Measurements from ENCODE around the gene ADIRF.
"Not testable (repeated sequence)": the region's sequence is repeated elsewhere in the genome, so short reads cannot be mapped to it uniquely, and the experiment has no call there.

ADIRF gene

GRCh38 chr10:86979296-86979818, 11.1 kb downstream of the ADIRF start:
- no peak for DNase-seq (ENCODE audit: low read depth, low spot score)

- DNase-seq (ENCODE audit: low read depth, low spot score) = no peak
These were observed 11.7 kb downstream of the ADIRF start for GRCh38 chr10:86979977-86980448.

- DNase-seq (ENCODE audit: low read depth, low spot score) = not testable (repeated sequence)
These were observed 12.7 kb downstream of the ADIRF start for GRCh38 chr10:86981020-86981419.

DNA sequence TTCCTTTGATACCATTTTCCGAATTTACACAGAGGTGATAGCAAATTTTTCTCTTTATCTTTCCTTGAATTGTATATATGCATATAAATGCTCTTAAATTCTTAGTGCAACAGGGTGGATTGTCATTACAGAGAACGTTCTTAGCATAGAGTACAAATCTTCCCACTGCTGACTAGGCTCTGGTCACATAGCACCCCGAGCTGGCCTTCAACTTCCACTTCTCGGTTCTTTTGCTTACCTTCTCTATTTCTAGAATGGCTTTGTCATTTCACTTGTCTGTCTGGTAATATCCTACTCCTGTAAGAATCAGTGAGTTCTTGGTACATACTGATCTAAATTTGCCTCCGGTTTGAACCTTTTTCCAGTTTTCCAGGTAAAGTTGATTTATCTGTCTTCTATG, 13.4 kb downstream of the ADIRF start:
- no peak for DNase-seq (ENCODE audit: low read depth, low spot score)

GRCh38 chr10:86984498-86984897, 16.2 kb downstream of the ADIRF start:
- DNase-seq (ENCODE audit: low read depth, low spot score) = not testable (repeated sequence)

DNA sequence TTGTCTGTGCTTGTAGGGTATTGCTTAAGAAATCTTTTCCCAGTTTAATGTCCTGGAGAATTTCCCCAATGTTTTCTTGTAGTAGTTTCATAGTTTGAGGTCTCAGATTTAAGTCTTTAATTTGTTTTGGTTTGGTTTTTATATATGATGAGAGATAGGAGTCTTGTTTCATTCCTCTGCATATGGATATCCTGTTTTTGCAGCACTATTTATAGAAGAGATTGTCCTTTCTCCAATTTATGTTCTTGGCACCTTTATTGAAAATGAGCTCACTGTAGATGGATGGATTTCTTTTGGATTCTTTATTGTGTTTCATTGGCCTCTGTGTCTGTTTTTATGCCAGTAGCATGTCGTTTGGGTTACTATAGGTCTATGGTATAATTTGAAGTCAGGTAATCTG, 20.2 kb downstream of the ADIRF start:
- no peak for DNase-seq (ENCODE audit: low read depth, low spot score)

DNA sequence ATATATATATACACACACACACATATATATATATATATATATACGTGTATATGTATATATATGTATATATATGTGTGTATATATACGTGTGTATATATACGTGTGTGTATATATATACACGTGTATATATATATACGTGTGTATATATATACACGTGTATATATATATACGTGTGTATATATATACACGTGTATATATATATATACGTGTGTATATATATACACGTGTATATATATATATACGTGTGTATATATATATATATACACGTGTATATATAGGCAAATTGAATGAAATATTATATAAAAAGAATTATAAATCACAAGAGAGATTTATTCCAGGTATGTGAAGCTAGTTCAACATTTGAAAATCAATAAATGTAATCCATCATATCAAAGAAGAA, 23.1 kb downstream of the ADIRF start:
- not testable (repeated sequence) for DNase-seq (ENCODE audit: low read depth, low spot score)

- DNase-seq (ENCODE audit: low read depth, low spot score) = no peak
These were observed 24.2 kb downstream of the ADIRF start for GRCh38 chr10:86992456-86992855.

DNA sequence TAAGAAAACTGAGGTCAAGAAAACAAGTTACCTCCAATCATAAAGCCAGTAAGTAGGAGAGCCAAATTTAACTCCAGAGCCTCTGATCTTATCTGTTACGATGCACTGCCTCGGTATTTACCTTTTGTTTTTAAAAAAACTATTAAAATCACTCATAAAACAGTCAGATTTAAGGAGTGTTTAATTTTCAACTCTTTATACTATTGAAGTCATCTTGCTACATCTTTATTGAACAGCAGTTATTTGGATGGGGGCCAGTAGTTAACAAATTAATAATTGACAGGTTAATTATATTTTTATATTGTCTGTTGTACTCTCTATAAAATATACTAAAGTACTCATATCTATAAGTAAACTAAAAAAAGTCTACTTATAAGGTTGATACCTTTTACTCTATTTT, 24.6 kb downstream of the ADIRF start:
- DNase-seq (ENCODE audit: low read depth, low spot score) = no peak

- not testable (repeated sequence) for DNase-seq (ENCODE audit: low read depth, low spot score)
These were observed 31.6 kb downstream of the ADIRF start for GRCh38 chr10:86999802-87000403.

DNA sequence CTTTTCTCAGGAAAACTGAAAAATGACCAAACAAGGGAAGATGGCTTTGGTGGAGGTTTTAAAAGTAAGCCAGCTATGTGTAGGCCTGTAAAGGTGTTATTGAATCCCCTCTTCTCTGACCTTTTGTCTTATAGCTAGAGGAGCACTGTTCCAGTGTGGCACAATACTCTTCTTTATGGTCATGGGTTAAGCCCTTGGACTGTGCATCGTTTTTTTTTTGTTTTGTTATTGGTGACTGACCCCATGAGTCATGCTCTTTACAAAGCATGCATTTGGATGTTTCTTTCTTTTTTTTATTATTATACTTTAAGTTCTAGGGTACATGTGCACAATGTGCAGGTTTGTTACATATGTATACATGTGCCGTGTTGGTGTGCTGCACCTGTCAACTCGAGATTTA, 32.2 kb downstream of the ADIRF start:
- no peak for DNase-seq (ENCODE audit: low read depth, low spot score)

DNA sequence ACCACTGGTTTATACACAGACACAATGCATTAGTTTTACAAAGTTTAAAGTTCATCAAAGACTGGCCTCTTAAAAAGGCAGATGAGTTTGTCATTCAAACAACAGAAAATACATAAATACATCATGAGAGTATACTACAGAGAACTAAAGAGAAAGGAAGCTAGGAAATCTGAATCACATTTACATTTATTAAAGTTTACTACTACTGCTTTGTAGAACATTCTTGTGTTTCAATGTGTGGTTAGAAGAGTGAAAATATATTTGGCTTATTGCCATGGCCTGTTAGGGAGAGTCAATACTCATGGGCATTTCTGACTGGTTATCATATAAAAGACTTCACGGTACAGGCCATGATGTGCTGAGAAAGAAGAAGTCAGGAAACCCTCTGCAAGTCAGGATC, 38.8 kb downstream of the ADIRF start:
- DNase-seq (ENCODE audit: low read depth, low spot score) = not testable (repeated sequence)

GRCh38 chr10:87007674-87008073, 39.4 kb downstream of the ADIRF start:
- DNase-seq (ENCODE audit: low read depth, low spot score) = not testable (repeated sequence)

GRCh38 chr10:87008303-87008702, 40.0 kb downstream of the ADIRF start:
- not testable (repeated sequence) for DNase-seq (ENCODE audit: low read depth, low spot score)

DNA sequence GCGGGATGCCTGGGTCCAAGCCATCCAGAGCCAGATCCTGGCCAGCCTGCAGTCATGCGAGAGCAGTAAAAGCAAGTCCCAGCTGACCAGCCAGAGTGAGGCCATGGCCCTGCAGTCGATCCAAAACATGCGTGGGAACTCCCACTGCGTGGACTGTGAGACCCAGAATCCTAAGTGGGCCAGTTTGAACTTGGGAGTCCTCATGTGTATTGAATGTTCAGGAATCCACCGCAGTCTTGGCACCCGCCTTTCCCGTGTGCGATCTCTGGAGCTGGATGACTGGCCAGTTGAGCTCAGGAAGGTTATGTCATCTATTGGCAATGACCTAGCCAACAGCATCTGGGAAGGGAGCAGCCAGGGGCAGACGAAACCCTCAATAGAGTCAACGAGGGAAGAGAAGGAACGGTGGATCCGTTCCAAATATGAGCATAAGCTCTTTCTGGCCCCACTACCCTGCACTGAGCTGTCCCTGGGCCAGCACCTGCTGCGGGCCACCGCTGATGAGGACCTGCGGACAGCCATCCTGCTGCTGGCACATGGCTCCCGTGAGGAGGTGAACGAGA, 40.9 kb downstream of the ADIRF start:
- DNase-seq (ENCODE audit: low read depth, low spot score) = not testable (repeated sequence)

DNA sequence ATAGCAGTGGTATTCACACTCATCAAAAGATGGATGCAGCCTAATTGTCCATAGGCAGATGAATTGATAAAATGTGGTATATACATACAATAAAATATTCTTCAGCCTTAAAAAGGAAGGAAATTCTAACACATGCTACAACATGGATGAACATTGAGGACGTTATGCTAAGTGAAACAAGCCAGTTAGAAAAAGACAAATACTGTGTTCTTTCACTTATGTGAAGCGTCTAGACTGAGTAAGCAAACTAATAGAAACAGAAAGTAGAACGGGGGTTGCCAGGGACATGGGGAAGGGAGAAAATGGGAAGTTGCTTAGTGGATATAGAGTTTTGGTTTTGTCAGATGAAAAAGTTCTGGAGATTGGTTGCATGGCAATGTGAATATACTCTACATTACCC, 45.2 kb downstream of the ADIRF start:
- not testable (repeated sequence) for DNase-seq (ENCODE audit: low read depth, low spot score)

DNA sequence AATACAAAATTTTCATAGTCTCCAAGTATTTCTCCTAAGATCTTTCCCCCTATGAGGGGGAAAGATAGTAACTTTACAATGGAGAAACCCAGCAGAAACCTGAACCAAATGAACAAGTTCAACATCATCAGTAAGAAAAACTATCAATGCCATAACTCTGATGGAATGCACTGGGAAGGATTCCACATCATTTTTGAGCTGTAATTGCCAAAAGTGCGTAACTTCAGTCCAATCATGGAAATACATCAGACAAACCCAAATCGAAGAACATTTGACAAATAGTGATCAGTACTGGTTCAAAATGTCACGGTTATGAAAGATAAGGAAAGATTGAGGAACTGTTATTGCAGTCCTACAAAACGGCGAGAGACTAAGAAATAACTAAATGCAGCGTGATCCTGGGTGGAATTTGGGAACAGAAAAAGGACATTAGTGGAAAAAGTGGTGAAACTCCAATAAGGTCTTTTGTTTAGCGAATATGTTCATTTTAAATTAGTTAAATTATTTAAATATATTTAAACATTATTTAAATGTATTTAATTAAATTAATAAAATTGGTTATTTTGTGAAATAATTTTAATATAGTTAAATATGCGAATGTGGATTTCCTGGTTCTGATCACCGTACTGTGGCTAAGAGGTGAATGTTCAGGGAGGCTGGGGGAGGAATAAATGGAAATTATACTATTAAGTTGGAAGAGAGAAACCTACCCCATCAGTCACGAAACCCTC, 46.9 kb downstream of the ADIRF start:
- DNase-seq (ENCODE audit: low read depth, low spot score) = not testable (repeated sequence)

GRCh38 chr10:87018127-87018526, 49.8 kb downstream of the ADIRF start:
- DNase-seq (ENCODE audit: low read depth, low spot score) = not testable (repeated sequence)

- not testable (repeated sequence) for DNase-seq (ENCODE audit: low read depth, low spot score)
These were observed 50.8 kb downstream of the ADIRF start for GRCh38 chr10:87019066-87019465.

- DNase-seq (ENCODE audit: low read depth, low spot score) = not testable (repeated sequence)
These were observed 51.2 kb downstream of the ADIRF start for GRCh38 chr10:87019504-87019903.

DNA sequence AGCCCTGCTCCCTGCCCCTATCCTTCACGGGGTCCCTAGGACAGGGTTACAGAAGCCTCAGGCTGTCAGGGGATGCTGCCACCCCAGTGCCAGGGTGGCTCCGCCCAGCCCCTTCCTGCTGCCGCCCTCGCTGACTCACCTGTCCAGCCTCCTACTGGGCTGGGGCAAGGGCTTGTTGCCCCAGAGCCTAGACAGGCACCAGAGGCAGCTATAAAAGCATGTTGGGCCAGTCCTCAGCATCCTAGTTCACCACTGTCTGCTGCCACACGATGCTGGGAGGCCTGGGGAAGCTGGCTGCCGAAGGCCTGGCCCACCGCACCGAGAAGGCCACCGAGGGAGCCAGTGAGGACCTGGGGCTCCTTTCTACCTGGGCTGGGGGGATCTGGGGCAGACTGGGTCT, 51.8 kb downstream of the ADIRF start, which contains the start of gene FAM25A:
TSS of gene FAM25A (plus strand) at position 239 of the 400 bp plus-strand sequence. CDS start at position 270, 31 bp downstream.
- DNase-seq (ENCODE audit: low read depth, low spot score) = not testable (repeated sequence)
